Liver (tissue), 9 donors: Measurements from ENCODE around the gene CHD1. TPM values are rescaled to one million over a fixed set of nuclear protein-coding genes. Genes with fewer than 3 reads are reported as not detected.

Source experiments
- DNase-seq: peaks from one replicate; pipeline ENCODE4 v3.0.0-alpha.2; 2017; ENCODE audit warnings: low spot score
- H3K27ac ChIP-seq, 2 donors: one replicate each; pipeline ENCODE4 v1.7.0; 2013; ENCODE audit warnings: inconsistent platforms in 2 of 2, low read length in 2 of 2, control low read depth in 1 of 2, low read depth in 1 of 2, mild to moderate bottlenecking in 1 of 2
- H3K27me3 ChIP-seq, 4 donors: one replicate each; pipeline versions ENCODE4 v1.6.1 to v1.7.0; 2013; ENCODE audit warnings: low read length in 3 of 4, inconsistent platforms in 1 of 4, mild to moderate bottlenecking in 1 of 4, moderate library complexity in 1 of 4; ENCODE audit not compliant: control insufficient read depth in 4 of 4, insufficient read depth in 4 of 4
- H3K36me3 ChIP-seq, 4 donors: one replicate each; pipeline versions ENCODE4 v1.6.1 to v1.7.0; 2013; ENCODE audit warnings: low read length in 3 of 4, mild to moderate bottlenecking in 3 of 4, low read depth in 1 of 4, moderate library complexity in 1 of 4; ENCODE audit not compliant: control insufficient read depth in 4 of 4, insufficient read depth in 3 of 4
- H3K4me1 ChIP-seq, 4 donors: one replicate each; pipeline versions ENCODE4 v1.6.1 to v1.7.0; 2013; ENCODE audit warnings: low read length in 3 of 4, mild to moderate bottlenecking in 3 of 4, moderate library complexity in 1 of 4; ENCODE audit not compliant: control insufficient read depth in 4 of 4, insufficient read depth in 4 of 4
- H3K4me3 ChIP-seq, 3 donors: one replicate each; pipeline versions ENCODE4 v1.6.1 to v1.7.0; 2013; ENCODE audit warnings: low read length in 3 of 3, control low read depth in 1 of 3, low read depth in 1 of 3, mild to moderate bottlenecking in 1 of 3
- H3K9ac ChIP-seq, 2 donors: one replicate each; pipeline ENCODE4 v1.7.0; 2013; ENCODE audit warnings: low read length in 2 of 2, mild to moderate bottlenecking in 2 of 2, moderate library complexity in 2 of 2, control low read depth in 1 of 2, low read depth in 1 of 2
- H3K9me3 ChIP-seq, 4 donors: one replicate each; pipeline versions ENCODE4 v1.6.1 to v1.7.0; 2013; ENCODE audit warnings: low read length in 3 of 4; ENCODE audit not compliant: control insufficient read depth in 4 of 4
- CTCF ChIP-seq: fragments of 150-350 bp; IDR thresholded peaks from 2 replicates; pipeline ENCODE4 v1.5.1; 2017; ENCODE audit warnings: improper control_type of control experiment, low read depth, low read length; ENCODE audit not compliant: missing input control
- EGR1 ChIP-seq, 2 donors: IDR thresholded peaks; 2 replicates each; pipeline ENCODE4 v1.6.1; 2016 to 2018; ENCODE audit warnings: antibody characterized with exemption in 2 of 2, low read depth in 2 of 2
- FOXA1 ChIP-seq: IDR thresholded peaks from 2 replicates; pipeline ENCODE4 v1.6.1; 2016; ENCODE audit warnings: antibody characterized with exemption
- FOXA2 ChIP-seq: IDR thresholded peaks from 2 replicates; pipeline ENCODE4 v1.6.1; 2016; ENCODE audit warnings: antibody characterized with exemption
- GABPA ChIP-seq, 2 donors: IDR thresholded peaks in 1 of 2; conservative IDR thresholded peaks in 1 of 2; 2 replicates each; pipeline ENCODE4 v1.6.1; 2016; ENCODE audit warnings: antibody characterized with exemption in 2 of 2, mild to moderate bottlenecking in 1 of 2, moderate library complexity in 1 of 2
- HNF4A ChIP-seq, 2 donors: conservative IDR thresholded peaks; 2 replicates each; pipeline ENCODE4 v1.6.1; 2016; ENCODE audit warnings: antibody characterized with exemption in 2 of 2, mild to moderate bottlenecking in 2 of 2
- HNF4G ChIP-seq: IDR thresholded peaks from 2 replicates; pipeline ENCODE4 v1.6.1; 2016; ENCODE audit warnings: antibody characterized with exemption
- JUND ChIP-seq, 2 donors: IDR thresholded peaks; 2 replicates each; pipeline ENCODE4 v1.6.1; 2016; ENCODE audit warnings: antibody characterized with exemption in 2 of 2
- MAX ChIP-seq: IDR thresholded peaks from 2 replicates; pipeline ENCODE4 v1.6.1; 2016; ENCODE audit warnings: antibody characterized with exemption
- NR2F2 ChIP-seq: IDR thresholded peaks from 2 replicates; pipeline ENCODE4 v1.6.1; 2016; ENCODE audit warnings: antibody characterized with exemption
- RAD21 ChIP-seq, 2 donors: IDR thresholded peaks; 2 replicates each; pipeline ENCODE4 v1.6.1; 2016; ENCODE audit warnings: antibody characterized with exemption in 2 of 2, mild to moderate bottlenecking in 2 of 2
- REST ChIP-seq: IDR thresholded peaks from 2 replicates; pipeline ENCODE4 v1.6.1; 2016; ENCODE audit warnings: antibody characterized with exemption, mild to moderate bottlenecking
- RXRA ChIP-seq, 2 donors: IDR thresholded peaks; 2 replicates each; pipeline ENCODE4 v1.6.1; 2017 to 2018; ENCODE audit warnings: antibody characterized with exemption in 2 of 2, mild to moderate bottlenecking in 1 of 2
- SP1 ChIP-seq: IDR thresholded peaks from 2 replicates; pipeline ENCODE4 v1.6.1; 2018; ENCODE audit warnings: antibody characterized with exemption, mild to moderate bottlenecking
- TAF1 ChIP-seq: conservative IDR thresholded peaks from 2 replicates; pipeline ENCODE4 v1.6.1; 2016; ENCODE audit warnings: antibody characterized with exemption, mild to moderate bottlenecking
- YY1 ChIP-seq: IDR thresholded peaks from 2 replicates; pipeline ENCODE4 v1.6.1; 2016; ENCODE audit warnings: antibody characterized with exemption, mild to moderate bottlenecking
- WGBS: extraction: QIAGEN DNeasy Blood & Tissue Kit; methylation state at CpG from one replicate; pipeline ENCODE4 v1.1.7; 2013; 5-methylcytosine and 5-hydroxymethylcytosine counted together
- polyA plus RNA-seq, 2 donors: library from polyadenylated mRNA; stranded (reverse) in 1 of 2; unstranded in 1 of 2; fragments of 200-250 nt in 1 of 2; fragments of >200 nt in 1 of 2; fragmentation: Nextera tagmentation in 1 of 2; extraction: Ambion mirVana in 1 of 2; gene quantifications; one replicate each; pipeline versions ENCODE4 v1.2.1 to v1.2.3, GENCODE V29; 2013 to 2015
- total RNA-seq, 2 donors: library from RNA; depleted of rRNA; stranded (reverse); fragments of >200 nt; gene quantifications; one replicate each; pipeline ENCODE4 v1.2.3, GENCODE V29; 2014
- TF ChIP-seq, protein P1 (sequence below): IDR thresholded peaks from 2 replicates; pipeline ENCODE4 v1.6.1; 2016; ENCODE audit warnings: antibody characterized with exemption
- TF ChIP-seq, protein P2 (sequence below): IDR thresholded peaks from 2 replicates; pipeline ENCODE4 v1.6.1; 2016; ENCODE audit warnings: antibody characterized with exemption
- donor health status: healthy.
- donor health status: healthy.
- donor health status: healthy.
- donor health status: healthy.
- donor health status: healthy.

Gene CHD1
- total and polyA plus RNA-seq, 4 donors: 5.1 to 44.8 (median 25.4) TPM

GRCh38 chr5:98865690-98866089 lies 63.1 kb downstream of the CHD1 start:
- DNase-seq: no peak

DNA sequence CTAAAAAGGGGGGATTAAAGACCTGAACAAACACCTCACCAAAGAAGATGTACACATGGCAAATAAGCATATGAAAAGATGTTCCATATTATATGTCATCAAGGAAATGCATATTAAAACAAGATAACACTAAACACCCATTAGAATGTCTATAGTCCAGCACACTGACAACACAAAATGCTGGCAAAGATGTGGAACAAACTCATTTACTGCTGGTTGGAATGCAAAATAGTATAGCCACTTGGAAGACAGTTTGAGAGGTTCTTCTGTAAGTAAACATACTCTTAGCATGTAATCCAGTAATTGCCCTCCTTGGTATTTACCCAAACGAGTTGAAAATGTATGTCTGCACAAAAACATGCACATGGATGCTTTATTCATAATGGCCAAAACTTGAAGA lies 81.8 kb downstream of the CHD1 start:
- Histone ChIP-seq H3K4me1 (peaks cover 0 to 8% (median 0%) of the 10 kb centered on the region in 4 donors), H3K9ac (no peak overlapping the region), H3K9me3 (peaks cover 0 to 6% (median 1%) of the 10 kb centered on the region in 4 donors), H3K27me3 (no peaks in the 10 kb centered on the region), H3K27ac (no peak overlapping the region), H3K36me3 (no peaks in the 10 kb centered on the region), H3K4me3 (no peak overlapping the region)
- TF ChIP-seq HNF4G (no peak), EGR1 (IDR thresholded peaks at IDR 0.05; ENCODE audit: low read depth in 2 of 2) (no peak), GABPA (IDR thresholded peaks at IDR 0.05 in 1 of 2, conservative IDR thresholded peaks at IDR 0.05 in 1 of 2) (no peak), JUND (IDR thresholded peaks at IDR 0.05) (no peak), SP1 (no peak), REST (no peak), TAF1 (no peak), HNF4A (conservative IDR thresholded peaks at IDR 0.05) (no peak), NR2F2 (no peak), CTCF (no peak), RXRA (IDR thresholded peaks at IDR 0.05) (no peak), YY1 (no peak), FOXA2 (no peak), MAX (no peak), RAD21 (IDR thresholded peaks at IDR 0.05) (no peak), FOXA1 (no peak)
- TF ChIP-seq, protein P1, sequence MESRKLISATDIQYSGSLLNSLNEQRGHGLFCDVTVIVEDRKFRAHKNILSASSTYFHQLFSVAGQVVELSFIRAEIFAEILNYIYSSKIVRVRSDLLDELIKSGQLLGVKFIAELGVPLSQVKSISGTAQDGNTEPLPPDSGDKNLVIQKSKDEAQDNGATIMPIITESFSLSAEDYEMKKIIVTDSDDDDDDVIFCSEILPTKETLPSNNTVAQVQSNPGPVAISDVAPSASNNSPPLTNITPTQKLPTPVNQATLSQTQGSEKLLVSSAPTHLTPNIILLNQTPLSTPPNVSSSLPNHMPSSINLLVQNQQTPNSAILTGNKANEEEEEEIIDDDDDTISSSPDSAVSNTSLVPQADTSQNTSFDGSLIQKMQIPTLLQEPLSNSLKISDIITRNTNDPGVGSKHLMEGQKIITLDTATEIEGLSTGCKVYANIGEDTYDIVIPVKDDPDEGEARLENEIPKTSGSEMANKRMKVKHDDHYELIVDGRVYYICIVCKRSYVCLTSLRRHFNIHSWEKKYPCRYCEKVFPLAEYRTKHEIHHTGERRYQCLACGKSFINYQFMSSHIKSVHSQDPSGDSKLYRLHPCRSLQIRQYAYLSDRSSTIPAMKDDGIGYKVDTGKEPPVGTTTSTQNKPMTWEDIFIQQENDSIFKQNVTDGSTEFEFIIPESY: no peak
- TF ChIP-seq, protein P2, sequence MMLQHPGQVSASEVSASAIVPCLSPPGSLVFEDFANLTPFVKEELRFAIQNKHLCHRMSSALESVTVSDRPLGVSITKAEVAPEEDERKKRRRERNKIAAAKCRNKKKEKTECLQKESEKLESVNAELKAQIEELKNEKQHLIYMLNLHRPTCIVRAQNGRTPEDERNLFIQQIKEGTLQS: no peak
- DNase-seq: no peak
- WGBS: 56% methylated on average over 1 of the region's 1 CpG

More at GRCh38 chr5:98865690-98866089, 63.1 kb downstream of the CHD1 start:
- Histone ChIP-seq H3K36me3 (peaks cover 9 to 51% (median 40%) of the 10 kb centered on the region in 4 donors), H3K9me3 (no peaks in the 10 kb centered on the region), H3K27ac (no peak overlapping the region), H3K9ac (no peak overlapping the region), H3K4me1 (no peaks in the 10 kb centered on the region), H3K4me3 (no peak overlapping the region), H3K27me3 (no peaks in the 10 kb centered on the region)
- TF ChIP-seq GABPA (IDR thresholded peaks at IDR 0.05 in 1 of 2, conservative IDR thresholded peaks at IDR 0.05 in 1 of 2) (no peak), RAD21 (IDR thresholded peaks at IDR 0.05) (no peak), YY1 (no peak), FOXA2 (no peak), NR2F2 (no peak), TAF1 (no peak), FOXA1 (no peak)
- TF ChIP-seq, protein P1: no peak
- 90% methylated on average over 2 of the region's 2 CpGs for WGBS
